ENCODE results near the gene TRIP11.

Gene TRIP11

DNA sequence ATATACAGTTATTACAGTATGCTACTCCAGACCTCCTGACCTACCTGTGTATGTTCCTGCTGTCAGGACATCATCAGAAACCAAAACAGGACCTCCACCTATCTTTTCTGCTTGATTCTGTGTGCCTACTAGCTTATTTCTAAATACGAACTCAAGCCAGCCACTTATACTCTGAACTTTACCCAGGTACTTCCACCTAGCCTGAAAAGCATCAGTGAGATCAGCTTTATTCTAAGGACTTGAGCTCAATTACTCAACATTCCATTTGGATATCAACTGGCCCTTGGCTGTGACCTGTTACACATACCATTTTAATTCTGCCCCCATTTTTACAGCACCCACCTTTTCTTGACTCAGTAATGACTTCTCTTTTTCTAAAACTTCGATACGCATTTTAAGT lies 29.2 kb downstream of the TRIP11 start:
- Histone ChIP-seq H3K79me2 (ENCODE audit: control insufficient read depth, insufficient read depth, low read length, unreplicated experiment) (no peaks in the 10 kb centered on the region), H3K36me3 (ENCODE audit: insufficient read depth, low read length) (peaks cover 26% of the 10 kb centered on the region), H2AFZ (ENCODE audit: low read length, unreplicated experiment) (no peak overlapping the region), H3K27ac (ENCODE audit: low read depth, low read length) (no peak overlapping the region), H3K4me1 (ENCODE audit: control insufficient read depth, insufficient read depth, low read length, unreplicated experiment) (no peaks in the 10 kb centered on the region), H3K4me3 (ENCODE audit: low read depth, low read length) (no peak overlapping the region), H3K27me3 (ENCODE audit: insufficient read depth, low read length) (no peaks in the 10 kb centered on the region)

GRCh38 chr14:92009604-92010003 lies 30.3 kb downstream of the TRIP11 start:
- H3K27me3 ChIP-seq (ENCODE audit: insufficient read depth, low read length), result no peaks in the 10 kb centered on the region
- H3K27ac ChIP-seq (ENCODE audit: low read depth, low read length), result no peak overlapping the region
- H2AFZ ChIP-seq (ENCODE audit: low read length, unreplicated experiment), result no peak overlapping the region
- no peak overlapping the region for H3K4me3 ChIP-seq (ENCODE audit: low read depth, low read length)
- H3K79me2 ChIP-seq (ENCODE audit: control insufficient read depth, insufficient read depth, low read length, unreplicated experiment), result no peaks in the 10 kb centered on the region
- H3K4me1 ChIP-seq (ENCODE audit: control insufficient read depth, insufficient read depth, low read length, unreplicated experiment), result no peaks in the 10 kb centered on the region
- peaks cover 33% of the 10 kb centered on the region for H3K36me3 ChIP-seq (ENCODE audit: insufficient read depth, low read length)

DNA sequence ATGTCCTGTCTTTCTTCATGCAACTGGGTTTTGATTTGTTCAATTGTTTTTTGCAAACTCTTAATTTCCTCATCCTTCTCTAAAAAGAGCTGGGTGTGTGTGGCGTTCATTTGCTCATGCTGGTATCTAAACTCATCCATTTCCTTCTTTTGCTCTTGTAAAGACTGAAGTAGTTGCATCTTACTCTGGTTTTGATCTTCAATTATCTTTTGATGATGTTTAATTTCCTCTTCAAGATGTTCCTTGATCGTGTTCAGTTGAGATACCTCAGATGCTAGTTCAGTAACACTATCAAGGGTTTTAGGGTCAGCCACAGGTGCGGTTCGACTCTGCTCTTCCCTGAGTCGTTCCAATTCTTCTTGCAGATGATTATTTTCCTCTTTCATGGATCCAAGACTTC lies 34.8 kb downstream of the TRIP11 start:
- Histone ChIP-seq H3K27me3 (ENCODE audit: insufficient read depth, low read length) (no peaks in the 10 kb centered on the region), H3K79me2 (ENCODE audit: control insufficient read depth, insufficient read depth, low read length, unreplicated experiment) (peaks cover 2% of the 10 kb centered on the region), H3K27ac (ENCODE audit: low read depth, low read length) (no peak overlapping the region), H3K4me1 (ENCODE audit: control insufficient read depth, insufficient read depth, low read length, unreplicated experiment) (peaks cover 15% of the 10 kb centered on the region), H3K36me3 (ENCODE audit: insufficient read depth, low read length) (peaks cover 23% of the 10 kb centered on the region), H3K4me3 (ENCODE audit: low read depth, low read length) (no peak overlapping the region), H2AFZ (ENCODE audit: low read length, unreplicated experiment) (no peak overlapping the region)

GRCh38 chr14:92004062-92004461 lies 35.8 kb downstream of the TRIP11 start:
- Histone ChIP-seq H3K4me3 (ENCODE audit: low read depth, low read length) (no peak overlapping the region), H2AFZ (ENCODE audit: low read length, unreplicated experiment) (no peak overlapping the region), H3K4me1 (ENCODE audit: control insufficient read depth, insufficient read depth, low read length, unreplicated experiment) (peaks cover 25% of the 10 kb centered on the region), H3K27ac (ENCODE audit: low read depth, low read length) (no peak overlapping the region), H3K79me2 (ENCODE audit: control insufficient read depth, insufficient read depth, low read length, unreplicated experiment) (peaks cover 2% of the 10 kb centered on the region), H3K36me3 (ENCODE audit: insufficient read depth, low read length) (peaks cover 23% of the 10 kb centered on the region), H3K27me3 (ENCODE audit: insufficient read depth, low read length) (no peaks in the 10 kb centered on the region)

DNA sequence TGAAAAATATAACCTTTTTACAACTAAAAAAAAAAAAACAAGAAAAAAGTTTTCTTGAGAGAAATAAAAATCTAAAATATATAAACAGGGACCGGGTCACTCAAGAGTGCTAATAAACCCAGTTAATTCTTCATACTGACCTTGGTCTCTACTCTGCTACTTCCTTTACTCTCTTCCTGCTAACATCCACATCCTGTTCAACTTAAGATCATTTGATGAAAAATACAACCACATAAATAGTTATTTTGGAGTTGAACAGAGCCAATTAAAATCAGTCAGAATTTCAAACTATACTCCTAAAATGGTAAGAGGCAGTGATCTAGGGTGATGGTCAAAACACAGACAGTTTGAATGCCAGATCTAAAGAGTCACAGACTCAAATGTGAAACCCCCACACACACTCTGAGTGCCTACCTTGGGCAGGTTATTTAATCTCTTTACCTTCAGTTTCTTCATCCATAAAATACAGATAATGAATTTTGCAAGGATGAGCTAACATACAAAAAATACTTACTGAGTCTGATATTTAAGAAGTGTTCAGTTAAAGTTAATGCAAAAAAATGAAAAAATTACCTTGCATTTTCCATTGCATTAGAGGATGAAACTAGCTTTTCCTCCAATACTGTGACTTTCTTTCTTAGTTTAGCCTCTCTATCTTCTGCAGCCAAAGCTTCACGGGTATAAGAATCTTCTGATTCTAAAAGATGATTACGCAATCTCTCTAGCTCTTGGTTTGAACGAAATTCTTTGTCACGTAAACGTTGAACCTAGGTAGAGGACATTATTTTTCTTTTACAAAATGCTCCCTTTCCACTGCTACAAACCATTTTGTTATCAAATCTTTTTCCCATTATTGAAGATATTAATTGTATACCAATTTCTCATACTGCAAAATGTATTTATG lies 40.9 kb downstream of the TRIP11 start:
- H3K4me1 ChIP-seq (ENCODE audit: control insufficient read depth, insufficient read depth, low read length, unreplicated experiment), result peaks cover 44% of the 10 kb centered on the region
- no peak overlapping the region for H3K4me3 ChIP-seq (ENCODE audit: low read depth, low read length)
- peaks cover 9% of the 10 kb centered on the region for H3K36me3 ChIP-seq (ENCODE audit: insufficient read depth, low read length)
- H3K27ac ChIP-seq (ENCODE audit: low read depth, low read length), result 0 out of 2 replicates have a peak overlapping the region, but pooled peaks have one; percentile 7
- H3K27me3 ChIP-seq (ENCODE audit: insufficient read depth, low read length), result no peaks in the 10 kb centered on the region
- H3K79me2 ChIP-seq (ENCODE audit: control insufficient read depth, insufficient read depth, low read length, unreplicated experiment), result peaks cover 2% of the 10 kb centered on the region
- no peak overlapping the region for H2AFZ ChIP-seq (ENCODE audit: low read length, unreplicated experiment)

DNA sequence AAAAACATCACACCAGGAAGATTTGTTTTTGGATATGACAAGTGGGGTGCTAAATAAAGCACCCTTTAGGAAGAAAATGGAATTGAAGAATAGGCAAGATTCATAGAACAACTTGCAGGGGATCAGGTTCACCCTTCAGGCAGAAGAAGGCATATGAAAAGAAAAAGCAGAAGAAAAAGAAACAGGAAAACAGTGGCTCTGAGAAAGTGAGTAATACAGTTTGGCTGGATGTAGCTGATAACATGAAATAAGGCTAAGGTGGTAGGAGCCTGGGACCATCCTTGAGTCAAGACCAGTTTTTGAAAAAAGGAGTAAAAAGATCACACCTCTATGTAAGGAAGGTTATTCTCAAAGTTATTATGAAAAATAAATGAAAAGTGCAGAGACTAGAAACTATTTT lies 42.4 kb downstream of the TRIP11 start:
- Histone ChIP-seq H3K4me1 (ENCODE audit: control insufficient read depth, insufficient read depth, low read length, unreplicated experiment) (peaks cover 44% of the 10 kb centered on the region), H3K36me3 (ENCODE audit: insufficient read depth, low read length) (peaks cover 12% of the 10 kb centered on the region), H2AFZ (ENCODE audit: low read length, unreplicated experiment) (no peak overlapping the region), H3K27me3 (ENCODE audit: insufficient read depth, low read length) (no peaks in the 10 kb centered on the region), H3K4me3 (ENCODE audit: low read depth, low read length) (no peak overlapping the region), H3K27ac (ENCODE audit: low read depth, low read length) (peak overlapping the region; percentile 49), H3K79me2 (ENCODE audit: control insufficient read depth, insufficient read depth, low read length, unreplicated experiment) (peaks cover 2% of the 10 kb centered on the region)

DNA sequence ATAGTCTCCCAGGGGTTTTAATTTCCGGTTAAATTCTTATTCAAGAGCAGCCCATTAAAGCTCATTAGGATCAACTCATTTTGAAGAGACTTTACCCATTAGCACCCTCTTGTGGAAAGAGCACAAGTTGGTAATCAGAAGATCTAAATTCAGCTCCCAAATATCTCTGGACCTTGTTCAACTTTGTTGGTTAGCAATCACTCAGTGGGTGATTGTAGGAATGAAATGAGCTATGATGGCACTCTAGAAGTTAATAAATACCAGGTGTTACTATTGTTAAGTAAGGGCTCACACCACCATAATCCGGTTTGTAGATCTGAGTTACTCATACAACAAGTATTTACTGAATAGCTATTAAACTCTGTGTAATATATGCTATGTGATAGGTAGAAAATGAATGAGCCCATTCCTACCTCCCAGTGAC lies 42.9 kb downstream of the TRIP11 start:
- Histone ChIP-seq H3K36me3 (ENCODE audit: insufficient read depth, low read length) (peaks cover 12% of the 10 kb centered on the region), H3K27me3 (ENCODE audit: insufficient read depth, low read length) (no peaks in the 10 kb centered on the region), H3K4me1 (ENCODE audit: control insufficient read depth, insufficient read depth, low read length, unreplicated experiment) (peaks cover 40% of the 10 kb centered on the region), H3K79me2 (ENCODE audit: control insufficient read depth, insufficient read depth, low read length, unreplicated experiment) (peaks cover 2% of the 10 kb centered on the region), H3K27ac (ENCODE audit: low read depth, low read length) (peak overlapping the region; percentile 49), H2AFZ (ENCODE audit: low read length, unreplicated experiment) (no peak overlapping the region), H3K4me3 (ENCODE audit: low read depth, low read length) (no peak overlapping the region)

DNA sequence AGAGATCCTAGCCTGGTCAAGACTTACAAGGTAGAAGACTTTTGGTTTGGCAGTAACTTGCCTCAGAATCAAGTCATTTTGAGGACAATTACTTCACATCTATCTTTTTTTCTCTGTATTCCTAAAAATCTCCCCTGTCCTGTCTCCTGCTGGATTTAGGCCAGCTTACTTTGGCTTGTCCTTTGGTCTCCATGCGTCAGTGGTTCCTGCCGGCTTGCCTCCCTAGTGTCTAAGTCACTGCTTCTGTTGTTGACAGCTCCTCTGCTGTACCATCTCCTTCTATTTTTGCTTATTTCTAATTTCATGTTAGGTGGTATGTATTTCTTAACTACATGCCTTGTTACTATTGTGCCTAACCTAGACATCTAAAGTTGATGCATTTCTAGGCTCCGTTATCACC lies 52.7 kb downstream of the TRIP11 start:
- Histone ChIP-seq H3K27me3 (ENCODE audit: insufficient read depth, low read length) (no peaks in the 10 kb centered on the region), H3K27ac (ENCODE audit: low read depth, low read length) (no peak overlapping the region), H3K4me3 (ENCODE audit: low read depth, low read length) (no peak overlapping the region), H3K4me1 (ENCODE audit: control insufficient read depth, insufficient read depth, low read length, unreplicated experiment) (peaks cover 41% of the 10 kb centered on the region), H3K36me3 (ENCODE audit: insufficient read depth, low read length) (peaks cover 43% of the 10 kb centered on the region), H2AFZ (ENCODE audit: low read length, unreplicated experiment) (no peak overlapping the region), H3K79me2 (ENCODE audit: control insufficient read depth, insufficient read depth, low read length, unreplicated experiment) (peaks cover 4% of the 10 kb centered on the region)

DNA sequence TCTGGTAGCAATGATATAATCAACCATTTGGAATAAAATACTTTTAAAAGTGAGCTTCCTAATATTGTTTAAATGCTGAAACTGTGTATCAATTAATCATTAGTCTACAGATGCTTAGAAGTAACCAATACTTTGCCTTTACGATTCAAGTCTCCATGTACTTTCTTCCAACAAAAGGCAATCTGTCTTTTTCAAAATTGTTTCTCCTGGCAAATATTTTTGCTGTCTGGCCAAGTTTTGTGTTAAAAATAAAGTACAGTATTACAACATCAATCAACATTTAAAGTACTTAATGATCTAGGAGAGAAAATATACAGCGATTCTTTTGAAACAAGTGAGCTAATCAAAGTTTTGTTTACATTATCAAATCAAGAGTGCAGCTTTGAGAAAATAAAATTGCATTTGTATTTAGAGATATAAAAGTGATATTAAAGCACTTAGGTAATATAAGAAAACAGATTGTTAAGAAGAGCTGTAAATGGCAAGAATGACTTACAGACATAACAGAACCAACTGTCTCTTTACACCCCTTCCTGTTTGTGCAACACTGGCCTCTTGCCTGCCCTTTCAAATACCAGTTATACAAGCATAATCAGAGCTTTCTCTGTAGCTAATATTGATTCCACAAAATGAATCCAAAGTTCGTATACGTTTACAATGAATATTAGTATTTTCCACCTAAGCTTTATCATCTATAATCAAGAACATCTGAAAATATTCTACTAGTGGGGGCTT lies 54.2 kb downstream of the TRIP11 start:
- Histone ChIP-seq H3K79me2 (ENCODE audit: control insufficient read depth, insufficient read depth, low read length, unreplicated experiment) (peaks cover 4% of the 10 kb centered on the region), H3K36me3 (ENCODE audit: insufficient read depth, low read length) (peaks cover 36% of the 10 kb centered on the region), H2AFZ (ENCODE audit: low read length, unreplicated experiment) (no peak overlapping the region), H3K4me1 (ENCODE audit: control insufficient read depth, insufficient read depth, low read length, unreplicated experiment) (peaks cover 41% of the 10 kb centered on the region), H3K27me3 (ENCODE audit: insufficient read depth, low read length) (no peaks in the 10 kb centered on the region), H3K4me3 (ENCODE audit: low read depth, low read length) (peak overlapping the region; percentile 27; the same call in 1 of the 2 replicates), H3K27ac (ENCODE audit: low read depth, low read length) (peak overlapping the region; percentile 92)

GRCh38 chr14:91985008-91985407 lies 54.9 kb downstream of the TRIP11 start:
- Histone ChIP-seq H3K27ac (ENCODE audit: low read depth, low read length) (peak overlapping the region; percentile 92), H3K4me1 (ENCODE audit: control insufficient read depth, insufficient read depth, low read length, unreplicated experiment) (peaks cover 46% of the 10 kb centered on the region), H3K36me3 (ENCODE audit: insufficient read depth, low read length) (peaks cover 36% of the 10 kb centered on the region; the same call in 1 of the 2 replicates)

More at GRCh38 chr14:91985008-91985407, 54.9 kb downstream of the TRIP11 start:
- H3K27me3 ChIP-seq (ENCODE audit: insufficient read depth, low read length), result no peaks in the 10 kb centered on the region
- peaks cover 4% of the 10 kb centered on the region for H3K79me2 ChIP-seq (ENCODE audit: control insufficient read depth, insufficient read depth, low read length, unreplicated experiment)
- H2AFZ ChIP-seq (ENCODE audit: low read length, unreplicated experiment), result peak overlapping the region; percentile 7
- H3K4me3 ChIP-seq (ENCODE audit: low read depth, low read length), result peak overlapping the region; percentile 27; the same call in 1 of the 2 replicates

Data from ACC112 (cell line).